ENCODE measurements around the gene PHGDH. TPM values are rescaled to one million over a fixed set of nuclear protein-coding genes. Genes with fewer than 3 reads are reported as not detected.

PHGDH gene
- total RNA-seq, 1 experiment from 2014 or later = 592 TPM

DNA sequence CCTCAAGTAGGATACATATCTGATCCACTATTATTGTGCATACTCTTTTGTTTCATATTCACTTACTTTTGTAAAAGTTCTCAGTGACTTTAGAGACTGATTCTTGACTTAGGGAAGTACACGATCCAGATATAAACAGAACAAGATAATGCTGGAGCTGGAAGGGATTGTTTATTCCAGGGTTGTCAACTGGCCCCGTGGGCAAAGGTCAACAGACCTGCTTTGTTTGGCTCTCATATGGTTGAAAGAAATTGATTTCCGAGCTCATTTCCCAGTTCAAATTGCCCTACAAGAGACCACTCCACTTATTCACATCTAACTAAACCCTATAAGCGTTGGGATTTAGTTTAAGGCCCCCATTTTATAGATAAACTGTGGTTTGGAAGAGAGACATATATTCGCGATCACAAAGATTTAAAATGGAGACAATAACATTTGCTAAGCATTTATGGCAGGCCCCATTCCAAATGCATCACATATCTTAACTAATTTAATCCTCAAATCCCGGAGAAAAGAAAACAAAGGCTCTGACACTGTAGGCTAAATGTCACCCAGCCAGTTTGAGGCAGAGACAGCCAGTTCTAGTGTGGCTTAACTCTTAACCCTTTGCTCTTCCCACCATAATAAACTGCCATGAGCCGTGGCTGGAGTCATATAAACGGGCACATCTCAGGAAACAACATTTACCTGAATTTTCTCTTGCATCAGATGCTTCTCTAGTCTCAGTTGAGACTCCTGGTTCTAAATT, 78.9 kb downstream of the PHGDH start:
- H3K4me1 Mint-ChIP-seq = 0 out of 2 replicates have a peak, but pooled peaks cover 3% of the 10 kb centered on the region
- H3K27me3 Mint-ChIP-seq (ENCODE audit: low read depth) = no peaks in the 10 kb centered on the region
- no peak overlapping the region for H3K27ac Mint-ChIP-seq
- DNase-seq (ENCODE audit: low spot score) (no peak), ATAC-seq (no peak)
- no peaks in the 10 kb centered on the region for H3K9me3 Mint-ChIP-seq
- H3K4me3 Mint-ChIP-seq = no peak overlapping the region
- no peaks in the 10 kb centered on the region for H3K36me3 Mint-ChIP-seq
- ChIA-PET POLR2A (no interaction called here), CTCF (interaction anchor here (1.2 kb wide), 1 partner anchor 19 kb away, joined by 3 read pairs; no protein-coding TSS in a partner anchor)
- TF ChIP-seq ZNF416 (CRISPR knock-in tag; IDR thresholded peaks at IDR 0.05) (no peak), MXD4 (CRISPR knock-in tag; IDR thresholded peaks at IDR 0.05; ENCODE audit: borderline replicate concordance) (no peak), FOXP1 (CRISPR knock-in tag; IDR thresholded peaks at IDR 0.05; ENCODE audit: borderline replicate concordance) (no peak), TEAD4 (CRISPR knock-in tag; IDR thresholded peaks at IDR 0.05) (no peak), SMAD4 (CRISPR knock-in tag; IDR thresholded peaks at IDR 0.05) (no peak), ZNF423 (CRISPR knock-in tag; IDR thresholded peaks at IDR 0.05) (no peak), NR1H2 (CRISPR knock-in tag; IDR thresholded peaks at IDR 0.05) (no peak), ATF1 (CRISPR knock-in tag; IDR thresholded peaks at IDR 0.05) (no peak), ZNF671 (CRISPR knock-in tag; IDR thresholded peaks at IDR 0.05) (no peak), RELA (CRISPR knock-in tag; IDR thresholded peaks at IDR 0.05; ENCODE audit: borderline replicate concordance) (no peak), CBFB (CRISPR knock-in tag; IDR thresholded peaks at IDR 0.05; ENCODE audit: low read depth) (no peak)
- TF ChIP-seq, protein P1, sequence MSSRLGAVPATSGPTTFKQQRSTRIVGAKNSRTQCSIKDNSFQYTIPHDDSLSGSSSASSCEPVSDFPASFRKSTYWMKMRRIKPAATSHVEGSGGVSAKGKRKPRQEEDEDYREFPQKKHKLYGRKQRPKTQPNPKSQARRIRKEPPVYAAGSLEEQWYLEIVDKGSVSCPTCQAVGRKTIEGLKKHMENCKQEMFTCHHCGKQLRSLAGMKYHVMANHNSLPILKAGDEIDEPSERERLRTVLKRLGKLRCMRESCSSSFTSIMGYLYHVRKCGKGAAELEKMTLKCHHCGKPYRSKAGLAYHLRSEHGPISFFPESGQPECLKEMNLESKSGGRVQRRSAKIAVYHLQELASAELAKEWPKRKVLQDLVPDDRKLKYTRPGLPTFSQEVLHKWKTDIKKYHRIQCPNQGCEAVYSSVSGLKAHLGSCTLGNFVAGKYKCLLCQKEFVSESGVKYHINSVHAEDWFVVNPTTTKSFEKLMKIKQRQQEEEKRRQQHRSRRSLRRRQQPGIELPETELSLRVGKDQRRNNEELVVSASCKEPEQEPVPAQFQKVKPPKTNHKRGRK (CRISPR knock-in tag; IDR thresholded peaks at IDR 0.05; ENCODE audit: borderline replicate concordance) = no peak
- TF ChIP-seq, protein P2, sequence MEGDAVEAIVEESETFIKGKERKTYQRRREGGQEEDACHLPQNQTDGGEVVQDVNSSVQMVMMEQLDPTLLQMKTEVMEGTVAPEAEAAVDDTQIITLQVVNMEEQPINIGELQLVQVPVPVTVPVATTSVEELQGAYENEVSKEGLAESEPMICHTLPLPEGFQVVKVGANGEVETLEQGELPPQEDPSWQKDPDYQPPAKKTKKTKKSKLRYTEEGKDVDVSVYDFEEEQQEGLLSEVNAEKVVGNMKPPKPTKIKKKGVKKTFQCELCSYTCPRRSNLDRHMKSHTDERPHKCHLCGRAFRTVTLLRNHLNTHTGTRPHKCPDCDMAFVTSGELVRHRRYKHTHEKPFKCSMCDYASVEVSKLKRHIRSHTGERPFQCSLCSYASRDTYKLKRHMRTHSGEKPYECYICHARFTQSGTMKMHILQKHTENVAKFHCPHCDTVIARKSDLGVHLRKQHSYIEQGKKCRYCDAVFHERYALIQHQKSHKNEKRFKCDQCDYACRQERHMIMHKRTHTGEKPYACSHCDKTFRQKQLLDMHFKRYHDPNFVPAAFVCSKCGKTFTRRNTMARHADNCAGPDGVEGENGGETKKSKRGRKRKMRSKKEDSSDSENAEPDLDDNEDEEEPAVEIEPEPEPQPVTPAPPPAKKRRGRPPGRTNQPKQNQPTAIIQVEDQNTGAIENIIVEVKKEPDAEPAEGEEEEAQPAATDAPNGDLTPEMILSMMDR (IDR thresholded peaks at IDR 0.05) = no peak
- TF ChIP-seq, protein P3, sequence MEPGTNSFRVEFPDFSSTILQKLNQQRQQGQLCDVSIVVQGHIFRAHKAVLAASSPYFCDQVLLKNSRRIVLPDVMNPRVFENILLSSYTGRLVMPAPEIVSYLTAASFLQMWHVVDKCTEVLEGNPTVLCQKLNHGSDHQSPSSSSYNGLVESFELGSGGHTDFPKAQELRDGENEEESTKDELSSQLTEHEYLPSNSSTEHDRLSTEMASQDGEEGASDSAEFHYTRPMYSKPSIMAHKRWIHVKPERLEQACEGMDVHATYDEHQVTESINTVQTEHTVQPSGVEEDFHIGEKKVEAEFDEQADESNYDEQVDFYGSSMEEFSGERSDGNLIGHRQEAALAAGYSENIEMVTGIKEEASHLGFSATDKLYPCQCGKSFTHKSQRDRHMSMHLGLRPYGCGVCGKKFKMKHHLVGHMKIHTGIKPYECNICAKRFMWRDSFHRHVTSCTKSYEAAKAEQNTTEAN (CRISPR knock-in tag; IDR thresholded peaks at IDR 0.05) = no peak
- TF ChIP-seq, protein P4, sequence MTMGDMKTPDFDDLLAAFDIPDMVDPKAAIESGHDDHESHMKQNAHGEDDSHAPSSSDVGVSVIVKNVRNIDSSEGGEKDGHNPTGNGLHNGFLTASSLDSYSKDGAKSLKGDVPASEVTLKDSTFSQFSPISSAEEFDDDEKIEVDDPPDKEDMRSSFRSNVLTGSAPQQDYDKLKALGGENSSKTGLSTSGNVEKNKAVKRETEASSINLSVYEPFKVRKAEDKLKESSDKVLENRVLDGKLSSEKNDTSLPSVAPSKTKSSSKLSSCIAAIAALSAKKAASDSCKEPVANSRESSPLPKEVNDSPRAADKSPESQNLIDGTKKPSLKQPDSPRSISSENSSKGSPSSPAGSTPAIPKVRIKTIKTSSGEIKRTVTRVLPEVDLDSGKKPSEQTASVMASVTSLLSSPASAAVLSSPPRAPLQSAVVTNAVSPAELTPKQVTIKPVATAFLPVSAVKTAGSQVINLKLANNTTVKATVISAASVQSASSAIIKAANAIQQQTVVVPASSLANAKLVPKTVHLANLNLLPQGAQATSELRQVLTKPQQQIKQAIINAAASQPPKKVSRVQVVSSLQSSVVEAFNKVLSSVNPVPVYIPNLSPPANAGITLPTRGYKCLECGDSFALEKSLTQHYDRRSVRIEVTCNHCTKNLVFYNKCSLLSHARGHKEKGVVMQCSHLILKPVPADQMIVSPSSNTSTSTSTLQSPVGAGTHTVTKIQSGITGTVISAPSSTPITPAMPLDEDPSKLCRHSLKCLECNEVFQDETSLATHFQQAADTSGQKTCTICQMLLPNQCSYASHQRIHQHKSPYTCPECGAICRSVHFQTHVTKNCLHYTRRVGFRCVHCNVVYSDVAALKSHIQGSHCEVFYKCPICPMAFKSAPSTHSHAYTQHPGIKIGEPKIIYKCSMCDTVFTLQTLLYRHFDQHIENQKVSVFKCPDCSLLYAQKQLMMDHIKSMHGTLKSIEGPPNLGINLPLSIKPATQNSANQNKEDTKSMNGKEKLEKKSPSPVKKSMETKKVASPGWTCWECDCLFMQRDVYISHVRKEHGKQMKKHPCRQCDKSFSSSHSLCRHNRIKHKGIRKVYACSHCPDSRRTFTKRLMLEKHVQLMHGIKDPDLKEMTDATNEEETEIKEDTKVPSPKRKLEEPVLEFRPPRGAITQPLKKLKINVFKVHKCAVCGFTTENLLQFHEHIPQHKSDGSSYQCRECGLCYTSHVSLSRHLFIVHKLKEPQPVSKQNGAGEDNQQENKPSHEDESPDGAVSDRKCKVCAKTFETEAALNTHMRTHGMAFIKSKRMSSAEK (CRISPR knock-in tag; IDR thresholded peaks at IDR 0.05; ENCODE audit: borderline replicate concordance) = no peak
- TF ChIP-seq, protein P5, sequence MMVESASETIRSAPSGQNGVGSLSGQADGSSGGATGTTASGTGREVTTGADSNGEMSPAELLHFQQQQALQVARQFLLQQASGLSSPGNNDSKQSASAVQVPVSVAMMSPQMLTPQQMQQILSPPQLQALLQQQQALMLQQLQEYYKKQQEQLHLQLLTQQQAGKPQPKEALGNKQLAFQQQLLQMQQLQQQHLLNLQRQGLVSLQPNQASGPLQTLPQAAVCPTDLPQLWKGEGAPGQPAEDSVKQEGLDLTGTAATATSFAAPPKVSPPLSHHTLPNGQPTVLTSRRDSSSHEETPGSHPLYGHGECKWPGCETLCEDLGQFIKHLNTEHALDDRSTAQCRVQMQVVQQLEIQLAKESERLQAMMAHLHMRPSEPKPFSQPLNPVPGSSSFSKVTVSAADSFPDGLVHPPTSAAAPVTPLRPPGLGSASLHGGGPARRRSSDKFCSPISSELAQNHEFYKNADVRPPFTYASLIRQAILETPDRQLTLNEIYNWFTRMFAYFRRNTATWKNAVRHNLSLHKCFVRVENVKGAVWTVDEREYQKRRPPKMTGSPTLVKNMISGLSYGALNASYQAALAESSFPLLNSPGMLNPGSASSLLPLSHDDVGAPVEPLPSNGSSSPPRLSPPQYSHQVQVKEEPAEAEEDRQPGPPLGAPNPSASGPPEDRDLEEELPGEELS (CRISPR knock-in tag; IDR thresholded peaks at IDR 0.05) = no peak
- TF ChIP-seq, protein P6, sequence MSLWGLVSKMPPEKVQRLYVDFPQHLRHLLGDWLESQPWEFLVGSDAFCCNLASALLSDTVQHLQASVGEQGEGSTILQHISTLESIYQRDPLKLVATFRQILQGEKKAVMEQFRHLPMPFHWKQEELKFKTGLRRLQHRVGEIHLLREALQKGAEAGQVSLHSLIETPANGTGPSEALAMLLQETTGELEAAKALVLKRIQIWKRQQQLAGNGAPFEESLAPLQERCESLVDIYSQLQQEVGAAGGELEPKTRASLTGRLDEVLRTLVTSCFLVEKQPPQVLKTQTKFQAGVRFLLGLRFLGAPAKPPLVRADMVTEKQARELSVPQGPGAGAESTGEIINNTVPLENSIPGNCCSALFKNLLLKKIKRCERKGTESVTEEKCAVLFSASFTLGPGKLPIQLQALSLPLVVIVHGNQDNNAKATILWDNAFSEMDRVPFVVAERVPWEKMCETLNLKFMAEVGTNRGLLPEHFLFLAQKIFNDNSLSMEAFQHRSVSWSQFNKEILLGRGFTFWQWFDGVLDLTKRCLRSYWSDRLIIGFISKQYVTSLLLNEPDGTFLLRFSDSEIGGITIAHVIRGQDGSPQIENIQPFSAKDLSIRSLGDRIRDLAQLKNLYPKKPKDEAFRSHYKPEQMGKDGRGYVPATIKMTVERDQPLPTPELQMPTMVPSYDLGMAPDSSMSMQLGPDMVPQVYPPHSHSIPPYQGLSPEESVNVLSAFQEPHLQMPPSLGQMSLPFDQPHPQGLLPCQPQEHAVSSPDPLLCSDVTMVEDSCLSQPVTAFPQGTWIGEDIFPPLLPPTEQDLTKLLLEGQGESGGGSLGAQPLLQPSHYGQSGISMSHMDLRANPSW (CRISPR knock-in tag; conservative IDR thresholded peaks at IDR 0.05; ENCODE audit: low read depth) = no peak
